Esophagus mucosa (tissue), 1 donor: ENCODE results near the gene LMNTD2. TPM values are rescaled to one million over a fixed set of nuclear protein-coding genes. Genes with fewer than 3 reads are reported as not detected.

ENCODE experiments used
- ATAC-seq: fragments of 200-7000 bp; cut with Tn5 transposase; one replicate; pipeline ENCODE4 v1.9.1; 2020
- total RNA-seq: library from RNA; stranded (reverse); gene quantifications from one replicate; pipeline ENCODE4 v1.2.4, GENCODE V29; 2023
- donor health status: DM: yes; HTN: yes; CAD: no.

LMNTD2 gene
- total RNA-seq, 1 donor from 2014 or later, result 3.0 TPM

DNA sequence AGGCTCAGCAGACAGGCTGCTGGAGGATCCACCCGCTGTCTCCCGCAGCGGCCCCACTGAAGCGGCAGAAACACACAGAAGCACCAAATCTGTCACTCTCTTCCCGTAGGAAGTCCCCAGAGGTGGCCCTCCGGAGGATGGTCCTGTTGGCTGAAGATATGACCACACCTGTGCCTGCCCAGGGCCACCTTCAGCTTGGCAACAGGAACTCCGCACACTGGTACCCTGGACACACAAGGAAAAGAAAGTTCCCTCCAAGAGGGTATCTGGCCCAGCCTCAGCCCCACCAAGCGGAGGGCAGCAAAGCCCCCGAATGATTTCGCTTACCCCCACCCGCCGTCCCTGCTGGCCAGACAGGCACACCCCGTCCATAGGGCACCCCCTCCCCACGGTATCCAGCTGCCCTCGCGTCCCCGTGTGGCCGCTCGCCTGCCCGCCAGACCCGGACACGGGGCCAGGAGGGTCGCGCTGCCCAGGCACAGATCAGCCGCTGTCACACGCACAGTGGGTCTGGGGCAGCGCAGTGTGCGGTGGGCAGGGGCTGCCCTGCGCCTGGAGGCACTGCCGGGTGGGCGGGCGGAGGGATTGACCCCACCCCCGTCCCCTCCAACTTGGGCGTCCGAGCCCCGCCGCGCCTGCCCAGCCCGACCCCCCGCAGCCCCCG lies 7.2 kb upstream of the LMNTD2 start:
- ATAC-seq, result peak; percentile 3

DNA sequence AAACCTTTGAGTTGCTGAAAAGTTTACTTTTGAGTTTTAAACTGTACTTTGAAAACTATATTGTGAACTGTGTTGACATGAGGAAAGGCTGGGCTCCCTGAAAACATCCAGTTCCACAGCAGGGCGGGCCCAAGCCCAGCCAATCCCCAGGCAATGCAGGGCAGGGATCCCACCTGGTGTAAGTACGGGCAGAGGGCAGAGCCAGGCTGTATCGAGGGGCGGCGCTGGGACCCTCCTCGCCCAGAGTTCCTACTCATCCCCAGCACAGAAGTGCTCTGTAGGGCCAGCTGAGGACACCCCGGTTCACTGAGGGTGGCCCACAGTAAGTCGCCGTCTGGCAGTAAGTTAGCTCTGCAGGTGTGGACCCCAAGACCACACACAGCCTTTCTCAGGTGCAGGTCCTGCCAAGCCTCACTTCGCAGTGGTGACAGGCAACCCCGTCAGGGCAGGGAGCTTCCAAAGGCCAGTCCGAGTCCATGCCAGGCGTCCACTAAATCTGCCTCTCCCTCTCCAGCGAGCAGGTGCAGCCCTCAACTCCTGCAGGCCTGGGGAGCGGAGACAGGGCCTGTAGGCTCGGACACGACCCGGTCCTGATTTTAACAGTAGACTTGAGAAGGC lies 6.6 kb upstream of the LMNTD2 start:
- no peak for ATAC-seq

DNA sequence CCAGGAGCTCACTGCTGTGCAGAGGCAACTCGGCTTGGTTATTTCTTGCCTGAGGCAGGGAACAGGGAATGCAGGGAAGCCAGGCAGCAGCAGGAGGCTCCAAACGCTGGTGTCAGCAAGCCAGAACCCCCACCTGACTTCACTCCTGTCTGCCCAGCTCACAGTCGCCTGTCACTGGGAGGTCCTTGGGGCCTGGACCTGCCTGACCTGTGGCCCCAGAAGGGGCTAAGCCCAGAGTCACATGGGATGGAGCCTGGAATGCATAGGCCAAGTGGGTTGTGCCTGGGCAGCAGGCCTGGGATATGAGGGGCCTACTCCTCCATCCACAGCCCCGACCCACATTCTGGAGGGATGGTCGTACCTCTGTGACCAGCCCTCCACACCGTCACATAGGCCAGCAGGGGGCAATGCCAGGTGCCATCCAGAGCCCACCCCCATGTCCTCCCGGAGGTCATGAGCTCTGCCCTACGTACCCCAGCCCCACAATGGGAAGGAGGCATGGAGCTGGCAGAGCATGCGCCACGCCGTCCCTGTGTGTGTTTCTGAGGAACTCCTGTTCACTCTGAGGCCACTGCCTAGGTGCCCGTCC lies 5.5 kb upstream of the LMNTD2 start:
- no peak for ATAC-seq

DNA sequence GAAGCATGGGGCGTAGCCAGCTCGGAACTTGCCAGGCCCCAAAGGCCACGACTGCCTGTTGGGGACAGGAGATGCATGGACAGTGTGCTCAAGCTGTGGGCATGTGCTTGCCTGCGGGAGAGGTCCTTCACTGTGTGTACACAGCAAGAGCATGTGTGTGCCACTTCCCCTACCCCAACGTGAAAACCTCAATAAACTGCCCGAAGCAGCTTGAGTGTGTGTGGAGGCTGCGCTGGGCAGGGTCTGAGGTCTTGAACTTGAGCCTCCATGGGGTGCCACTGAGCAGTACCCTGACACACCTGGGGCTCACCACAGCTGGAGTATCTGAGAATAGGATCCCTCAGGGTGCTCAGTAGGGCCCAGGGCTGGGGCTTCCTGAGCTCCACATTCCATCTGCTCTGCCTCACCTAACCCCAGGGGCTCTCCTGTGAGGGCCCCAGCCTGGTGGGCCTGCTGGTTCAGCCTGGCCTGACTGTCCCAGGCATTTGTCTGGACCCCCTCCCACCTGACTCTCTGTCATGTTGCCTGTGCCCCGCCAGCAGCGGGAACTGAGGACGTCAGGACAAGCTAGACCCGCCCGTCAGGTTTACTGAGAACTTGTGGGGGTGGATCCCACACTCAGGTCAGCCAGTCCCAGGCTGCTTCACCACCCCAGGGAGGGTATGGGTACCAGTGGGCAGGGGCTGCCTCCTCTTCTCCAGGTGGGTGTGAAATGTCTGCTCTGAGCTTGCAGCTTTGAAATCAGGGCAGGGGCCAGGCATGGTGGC lies 3.5 kb upstream of the LMNTD2 start:
- peak; percentile 8 for ATAC-seq

DNA sequence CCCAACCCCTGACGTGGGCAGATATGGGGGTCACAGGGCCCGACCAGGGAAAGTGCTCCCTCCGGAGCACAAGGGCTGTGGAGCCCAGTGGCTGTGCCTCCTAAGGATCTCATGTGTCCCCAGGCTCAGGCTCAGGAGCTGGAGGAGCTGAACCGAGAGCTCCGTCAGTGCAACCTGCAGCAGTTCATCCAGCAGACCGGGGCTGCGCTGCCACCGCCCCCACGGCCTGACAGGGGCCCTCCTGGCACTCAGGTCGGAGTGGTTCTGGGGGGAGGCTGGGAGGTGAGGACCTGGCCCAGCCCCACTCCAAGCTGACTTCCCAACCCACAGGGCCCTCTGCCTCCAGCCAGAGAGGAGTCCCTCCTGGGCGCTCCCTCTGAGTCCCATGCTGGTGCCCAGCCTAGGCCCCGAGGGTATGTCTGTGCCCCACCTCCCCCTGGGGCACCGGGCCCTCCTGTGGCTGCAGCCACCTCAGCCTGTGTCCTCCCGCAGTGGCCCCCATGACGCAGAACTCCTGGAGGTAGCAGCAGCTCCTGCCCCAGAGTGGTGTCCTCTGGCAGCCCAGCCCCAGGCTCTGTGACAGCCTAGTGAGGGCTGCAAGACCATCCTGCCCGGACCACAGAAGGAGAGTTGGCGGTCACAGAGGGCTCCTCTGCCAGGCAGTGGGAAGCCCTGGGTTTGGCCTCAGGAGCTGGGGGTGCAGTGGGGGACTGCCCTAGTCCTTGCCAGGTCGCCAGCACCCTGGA lies 2.7 kb upstream of the LMNTD2 start:
- ATAC-seq, result no peak

DNA sequence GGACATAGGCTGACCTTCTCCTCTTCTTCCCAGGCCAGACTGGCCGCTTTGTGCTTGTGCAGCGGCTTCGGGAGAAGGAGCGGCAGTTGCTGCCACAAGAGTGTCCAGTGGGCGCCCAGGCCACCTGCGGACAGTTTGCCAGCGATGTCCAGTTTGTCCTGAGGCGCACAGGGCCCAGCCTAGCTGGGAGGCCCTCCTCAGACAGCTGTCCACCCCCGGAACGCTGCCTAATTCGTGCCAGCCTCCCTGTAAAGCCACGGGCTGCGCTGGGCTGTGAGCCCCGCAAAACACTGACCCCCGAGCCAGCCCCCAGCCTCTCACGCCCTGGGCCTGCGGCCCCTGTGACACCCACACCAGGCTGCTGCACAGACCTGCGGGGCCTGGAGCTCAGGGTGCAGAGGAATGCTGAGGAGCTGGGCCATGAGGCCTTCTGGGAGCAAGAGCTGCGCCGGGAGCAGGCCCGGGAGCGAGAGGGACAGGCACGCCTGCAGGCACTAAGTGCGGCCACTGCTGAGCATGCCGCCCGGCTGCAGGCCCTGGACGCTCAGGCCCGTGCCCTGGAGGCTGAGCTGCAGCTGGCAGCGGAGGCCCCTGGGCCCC lies 1.6 kb upstream of the LMNTD2 start:
- no peak for ATAC-seq

DNA sequence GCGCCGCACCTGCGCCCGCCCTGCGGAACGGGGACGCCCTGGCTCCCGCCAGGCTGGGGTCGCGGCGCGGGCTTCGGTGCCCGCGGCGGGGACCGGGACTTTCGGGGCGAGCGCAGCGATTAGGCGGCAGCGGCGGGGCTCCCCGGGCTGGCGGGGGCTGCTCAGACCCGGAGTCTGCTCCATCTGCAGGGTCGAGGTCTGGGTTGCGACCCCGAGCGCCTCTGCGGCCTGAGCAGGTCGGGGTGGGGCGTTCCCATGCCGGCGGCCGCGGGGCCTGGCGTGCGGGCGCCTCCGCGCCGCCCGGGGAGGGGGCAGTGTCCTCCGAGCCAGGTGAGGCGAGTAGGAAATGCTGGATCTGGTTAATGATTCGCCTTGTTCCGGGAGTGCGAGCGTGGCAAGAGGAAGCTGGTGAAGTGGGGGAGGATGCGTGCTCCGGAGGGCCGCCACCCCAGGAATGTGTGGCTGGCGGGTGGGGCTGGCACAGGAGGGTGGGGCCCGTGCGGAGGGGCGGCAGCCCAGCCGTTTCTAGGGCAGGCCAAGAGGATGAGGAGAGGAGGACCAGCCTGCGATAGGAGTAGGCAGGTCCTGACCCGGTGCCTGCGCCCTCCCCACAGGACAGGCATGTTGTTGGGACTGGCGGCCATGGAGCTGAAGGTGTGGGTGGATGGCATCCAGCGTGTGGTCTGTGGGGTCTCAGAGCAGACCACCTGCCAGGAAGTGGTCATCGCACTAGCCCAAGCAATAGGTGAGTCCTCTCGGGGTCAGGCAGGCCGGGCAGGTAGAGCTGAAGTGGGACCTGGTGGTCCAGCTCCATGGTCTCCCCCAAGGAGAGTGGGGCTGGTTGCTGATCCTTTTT lies 838 bp upstream of the LMNTD2 start:
- ATAC-seq, result peak; percentile 48

DNA sequence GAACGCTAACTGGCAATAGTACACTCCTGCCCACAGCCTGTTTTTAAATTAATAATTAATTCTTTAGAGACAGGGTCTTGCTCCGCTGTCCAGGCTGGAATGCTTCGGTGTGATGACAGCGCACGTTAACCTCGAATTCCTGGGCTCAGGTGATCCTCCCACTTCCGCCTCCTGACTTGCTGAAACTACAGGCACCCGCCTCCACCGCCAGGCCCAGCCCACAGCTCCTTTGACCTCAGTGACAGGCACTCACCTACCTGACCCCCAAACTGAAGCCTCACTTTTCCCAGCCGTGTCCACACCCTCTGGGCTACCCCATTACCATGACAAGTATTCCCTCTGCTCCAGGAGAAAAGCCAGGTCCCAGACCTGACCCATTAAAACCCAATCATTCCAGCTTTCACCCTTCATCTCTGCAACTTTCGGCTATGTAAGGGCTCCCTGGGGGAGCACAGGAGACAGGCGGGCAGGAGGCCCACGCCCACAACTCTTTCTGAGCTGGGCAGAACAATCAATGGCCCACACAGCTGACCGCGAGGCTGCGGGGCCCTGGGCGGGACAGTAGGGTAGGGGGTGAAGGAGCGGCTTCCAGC lies 730 bp downstream of the LMNTD2 start:
- ATAC-seq, result no peak

DNA sequence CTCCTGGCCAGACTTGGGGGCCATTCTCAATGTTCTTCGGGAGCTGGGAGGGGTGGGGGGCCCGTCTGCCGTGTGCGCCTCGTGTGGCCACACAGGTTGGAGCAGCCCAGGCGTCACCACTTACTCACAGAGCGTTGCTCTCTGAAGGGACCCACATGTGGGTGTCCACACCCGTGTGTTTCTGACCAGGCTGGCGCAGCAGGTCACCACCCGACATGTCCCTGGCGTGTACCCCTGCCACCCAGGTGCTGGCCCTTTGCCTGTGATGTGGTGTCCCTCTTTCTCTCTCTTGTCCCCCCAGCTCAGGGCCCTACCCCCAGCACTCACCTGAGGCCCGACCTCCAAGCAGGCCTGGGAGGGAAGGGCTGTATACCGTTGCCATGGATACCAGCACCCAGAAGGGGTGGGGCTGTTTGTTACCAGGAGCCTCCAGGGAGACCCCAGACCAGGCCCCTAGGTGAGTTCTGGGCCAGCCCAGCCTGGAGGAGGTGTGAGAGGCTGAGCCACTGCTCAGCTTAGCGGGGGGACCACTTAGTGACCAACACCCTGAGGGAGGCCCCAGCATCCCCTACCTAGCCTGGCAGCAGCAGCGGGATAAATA lies 1.4 kb downstream of the LMNTD2 start:
- no peak for ATAC-seq

DNA sequence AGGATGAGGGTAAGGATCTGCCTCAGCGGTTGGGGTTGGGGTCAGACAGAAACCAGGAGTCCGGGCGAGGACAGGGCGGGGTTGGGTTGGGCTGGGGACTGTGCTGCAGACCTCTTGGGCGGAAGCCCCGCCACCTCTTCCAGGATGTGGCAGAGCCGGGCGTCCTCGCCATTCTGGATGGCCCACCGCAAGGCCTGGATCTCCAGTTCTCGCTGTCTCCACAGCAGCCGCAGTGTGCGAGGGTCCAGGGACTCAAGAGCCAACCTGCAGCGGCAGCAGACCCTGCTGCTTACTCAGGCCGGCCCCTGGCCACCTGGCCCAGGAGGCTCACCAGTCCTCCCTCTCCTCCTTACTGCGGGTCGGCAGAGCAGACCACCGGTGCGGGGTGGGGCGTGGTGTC lies 2.0 kb downstream of the LMNTD2 start:
- ATAC-seq, result no peak

DNA sequence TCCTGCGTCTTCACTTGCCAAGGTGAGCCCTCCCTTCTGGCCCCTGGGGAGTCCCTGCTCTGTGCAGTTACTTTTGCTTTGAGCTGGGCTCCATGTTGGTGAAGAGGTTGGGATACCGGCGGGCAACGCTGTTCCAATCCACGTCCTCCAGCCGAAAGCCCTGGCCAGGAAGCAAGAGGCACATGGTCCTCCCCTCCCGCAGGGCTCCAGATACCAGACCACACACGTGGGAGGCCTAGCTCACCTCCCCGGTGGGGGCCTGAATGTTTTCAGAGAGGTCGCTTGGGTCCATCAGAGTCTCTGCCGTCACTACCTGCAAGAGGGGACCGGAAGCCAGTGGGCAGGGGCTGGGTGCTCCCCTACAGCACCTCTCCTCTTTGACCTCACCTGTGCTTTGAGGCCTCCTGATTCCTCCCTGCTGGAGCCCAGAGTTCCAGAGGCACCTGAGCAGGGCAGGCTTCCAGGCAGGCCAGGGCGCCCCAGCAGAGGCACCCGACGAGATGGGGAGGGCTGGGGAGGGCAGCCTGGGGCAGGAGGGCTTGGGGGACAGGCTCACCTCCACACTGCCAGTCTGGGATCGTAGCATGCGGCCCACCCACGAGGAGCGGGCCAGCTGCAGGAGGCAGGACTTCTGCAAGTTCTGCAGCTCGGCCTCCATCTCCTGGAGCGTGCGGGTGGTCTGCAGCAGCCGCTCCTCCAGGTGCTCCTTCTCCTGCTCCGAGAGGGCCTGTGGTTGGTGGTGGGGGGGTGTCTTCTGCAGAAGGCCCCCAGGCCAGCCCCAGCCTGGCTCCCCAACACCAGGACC lies 3.0 kb downstream of the LMNTD2 start:
- no peak for ATAC-seq

DNA sequence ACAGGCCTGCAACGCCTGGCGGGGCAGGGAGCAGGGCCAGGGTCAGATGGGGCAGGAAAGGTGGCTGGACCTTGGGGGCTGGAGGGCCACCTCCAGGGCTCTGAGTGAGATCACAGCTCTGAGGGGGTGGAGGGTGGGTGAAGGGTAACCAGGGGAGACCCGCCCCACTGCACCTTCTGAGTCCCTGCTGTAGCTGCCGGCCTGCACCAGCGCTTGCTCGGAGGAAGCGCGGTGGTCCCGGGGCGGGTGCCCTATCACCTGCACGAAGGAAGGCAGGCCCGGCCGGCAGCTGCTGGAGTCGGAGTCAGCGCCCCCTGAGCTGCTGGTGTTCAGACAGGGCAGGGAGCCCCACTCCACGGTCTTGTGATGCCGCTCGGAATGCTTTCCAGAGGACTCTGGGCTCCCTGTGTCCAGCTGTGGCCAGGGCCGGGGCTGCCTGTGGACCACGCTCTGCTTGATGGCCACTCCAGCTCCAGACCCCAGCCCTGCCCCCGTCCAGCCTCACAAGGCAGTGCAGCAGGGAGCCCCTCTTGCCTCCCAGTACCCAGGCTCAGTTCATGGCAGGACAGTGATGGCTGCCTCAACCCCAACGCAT lies 3.8 kb downstream of the LMNTD2 start:
- no peak for ATAC-seq

DNA sequence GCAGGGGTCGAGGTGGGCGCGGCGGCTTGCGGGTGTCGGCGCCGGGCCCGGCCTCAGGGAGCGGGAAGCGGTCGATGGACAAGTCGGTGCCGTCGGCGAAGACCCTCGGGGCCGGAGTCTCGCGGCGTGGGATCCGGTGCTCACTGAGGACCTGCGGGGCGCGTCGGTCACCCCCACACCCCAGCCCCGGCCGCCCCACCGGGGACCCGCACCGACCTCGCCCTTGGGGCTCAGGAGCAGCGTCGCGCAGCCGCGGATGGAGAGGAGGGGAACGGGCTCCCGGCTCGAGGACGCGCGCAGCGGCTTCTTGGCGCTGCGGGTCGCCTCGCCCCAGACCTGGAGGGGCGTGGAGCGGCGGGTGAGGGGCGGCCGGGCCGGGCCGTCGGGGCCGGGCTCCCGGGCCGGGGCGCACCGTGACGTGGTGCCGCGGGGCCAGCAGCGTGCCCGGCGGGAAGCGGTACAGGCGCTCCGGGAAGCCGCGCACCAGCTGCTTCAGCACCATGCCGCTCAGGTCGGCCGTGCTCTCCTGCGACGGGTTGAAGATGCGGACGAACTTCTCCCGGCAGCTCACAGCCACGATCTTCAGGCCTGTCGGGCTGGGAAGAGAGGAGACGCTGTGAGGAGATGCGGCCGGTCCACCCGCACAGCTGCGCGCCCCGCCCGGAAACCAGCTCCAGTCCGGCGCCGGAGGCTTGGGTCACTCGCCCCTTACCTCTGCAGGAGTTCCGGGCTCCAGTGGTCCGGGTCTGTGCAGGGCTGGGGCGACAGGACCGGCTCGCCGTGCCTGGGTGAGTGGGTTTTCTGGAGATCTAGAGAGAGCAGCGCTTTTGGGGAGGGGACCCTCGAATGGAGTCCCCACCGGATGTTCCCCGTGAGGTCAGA lies 4.5 kb downstream of the LMNTD2 start:
- no peak for ATAC-seq

DNA sequence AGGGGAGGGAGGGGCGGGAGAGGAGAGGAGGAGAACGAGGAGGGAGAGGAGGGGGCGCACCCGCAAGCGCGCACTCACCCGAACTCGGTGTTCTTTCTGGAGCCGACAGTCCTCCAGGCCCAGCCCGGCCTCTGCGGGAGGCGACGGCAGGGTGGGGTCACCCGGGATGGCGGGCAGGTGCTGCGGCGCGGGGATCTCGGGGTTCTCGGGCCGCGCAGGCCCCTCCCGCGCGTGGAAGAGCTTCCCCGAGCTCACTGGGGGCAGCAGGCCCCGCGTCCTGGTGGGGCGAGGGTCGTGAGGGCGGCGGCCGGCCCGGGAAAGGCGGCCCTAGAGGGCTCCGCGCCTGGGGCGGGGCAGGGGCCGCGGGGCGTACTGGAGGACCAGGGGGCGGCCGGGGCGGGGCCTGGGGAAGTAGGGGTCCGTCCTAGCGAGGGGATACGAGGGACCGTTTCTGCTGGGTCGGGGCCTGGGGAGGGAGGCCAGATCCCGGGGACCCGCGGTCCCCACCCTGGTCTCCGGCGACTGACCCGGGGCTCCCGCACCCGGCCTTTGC lies 5.2 kb downstream of the LMNTD2 start:
- peak; percentile 0 for ATAC-seq

DNA sequence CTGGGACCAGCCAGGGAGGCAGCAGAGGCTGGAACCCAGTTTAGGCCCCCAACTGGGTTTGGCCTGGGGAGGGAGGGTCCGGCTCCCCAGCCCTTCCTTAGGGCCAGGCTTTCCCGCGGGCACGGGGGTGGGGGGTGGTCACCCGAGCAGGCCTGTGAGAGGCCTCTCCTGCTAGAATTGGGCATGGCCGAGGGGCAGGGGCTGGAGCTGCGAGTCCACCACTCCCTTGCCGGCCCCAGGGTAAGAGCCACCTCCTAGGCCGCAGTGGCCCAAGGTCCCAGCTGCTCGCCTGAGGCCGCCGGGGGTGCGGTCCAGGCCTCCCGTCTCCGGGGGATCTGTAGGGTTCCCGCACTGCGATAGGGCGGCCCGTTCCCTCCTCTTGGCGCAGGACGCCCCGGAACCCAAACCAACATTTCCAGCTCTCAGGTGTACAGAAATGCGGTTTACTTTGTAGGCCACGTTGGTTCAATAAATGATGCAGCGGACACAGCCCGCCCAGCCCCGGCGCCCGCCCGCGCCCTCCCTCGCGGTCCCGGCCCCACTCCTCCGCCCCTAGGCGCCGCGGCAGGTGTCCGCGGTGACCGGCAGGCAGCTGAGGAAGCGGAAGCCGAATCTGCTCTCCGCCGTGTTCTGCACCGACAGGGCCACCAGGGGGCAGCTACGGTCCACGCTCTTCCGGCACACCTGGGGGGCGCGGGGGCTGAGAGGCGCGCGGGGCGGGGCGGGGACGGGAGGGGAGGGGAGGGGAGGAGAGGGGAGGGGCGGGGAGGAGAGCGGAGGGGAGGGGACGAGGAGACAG lies 5.9 kb downstream of the LMNTD2 start:
- peak; percentile 56 for ATAC-seq

DNA sequence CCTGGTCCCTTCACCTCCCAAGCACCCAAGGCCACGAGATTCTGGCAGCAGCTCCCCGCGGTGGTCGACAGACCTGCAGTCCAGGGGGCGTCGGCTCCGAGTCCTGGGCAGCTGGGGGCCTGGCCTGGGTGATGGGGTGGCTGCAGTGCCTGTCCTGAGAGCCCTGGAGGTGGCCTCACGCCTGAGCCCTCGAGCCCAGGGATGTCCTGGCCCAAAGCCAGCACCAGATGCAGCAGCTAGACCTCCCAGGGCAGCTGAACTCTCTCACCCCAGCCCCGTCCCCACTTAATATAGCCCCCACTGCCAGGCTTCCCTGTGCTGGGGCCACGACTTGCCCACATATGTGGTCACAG lies 6.6 kb downstream of the LMNTD2 start:
- ATAC-seq, result no peak
